Fibroblast of lung (primary cell): ENCODE measurements around the gene CORT. TPM values are rescaled to one million over a fixed set of nuclear protein-coding genes. Genes with fewer than 3 reads are reported as not detected.

Experiments
- DNase-seq, 2 donors: peaks; one replicate each; pipeline versions ENCODE4 v3.0.0 to v3.0.0-alpha.2; 2010; ENCODE audit warnings: low read depth in 2 of 2
- H2AFZ ChIP-seq: 2 replicates; pipeline ENCODE4 v1.5.1; 2012; ENCODE audit warnings: low read length, control low read depth, inconsistent platforms
- H3K27ac ChIP-seq: 2 replicates; pipeline ENCODE4 v1.5.1; 2011; ENCODE audit warnings: low read length, control low read depth; ENCODE audit not compliant: insufficient read depth
- H3K27me3 ChIP-seq: 2 replicates; pipeline ENCODE4 v1.5.1; 2011; ENCODE audit warnings: mild to moderate bottlenecking, low read length; ENCODE audit not compliant: control insufficient read depth, insufficient read depth
- H3K36me3 ChIP-seq: 2 replicates; pipeline ENCODE4 v1.5.1; 2011; ENCODE audit warnings: low read length; ENCODE audit not compliant: control insufficient read depth, insufficient read depth
- H3K4me1 ChIP-seq: 2 replicates; pipeline ENCODE4 v1.5.1; 2011; ENCODE audit warnings: low read length; ENCODE audit not compliant: control insufficient read depth, insufficient read depth; ENCODE audit errors: extremely low read depth
- H3K4me2 ChIP-seq: 2 replicates; pipeline ENCODE4 v1.5.1; 2011; ENCODE audit warnings: low read length, control low read depth; ENCODE audit not compliant: insufficient read depth; ENCODE audit errors: extremely low read depth
- H3K4me3 ChIP-seq, 4 experiments: fragments of 200-600 bp in 1 of 4; sonication (generic) in 1 of 4; replicated peaks in 1 of 4; 2 replicates each; pipeline ENCODE4 v1.5.1; 2011 to 2016; ENCODE audit warnings: low read length in 4 of 4, low read depth in 3 of 4, mild to moderate bottlenecking in 3 of 4, control low read depth in 2 of 4, inconsistent platforms in 1 of 4, mixed read lengths in 1 of 4; ENCODE audit not compliant: insufficient read depth in 1 of 4; ENCODE audit errors: control extremely low read depth in 1 of 4
- H3K79me2 ChIP-seq: 2 replicates; pipeline ENCODE4 v1.5.1; 2012; ENCODE audit warnings: mild to moderate bottlenecking, low read length, inconsistent platforms; ENCODE audit not compliant: control insufficient read depth, insufficient read depth
- H3K9ac ChIP-seq: 2 replicates; pipeline ENCODE4 v1.5.1; 2011; ENCODE audit warnings: mild to moderate bottlenecking, low read length, control low read depth; ENCODE audit not compliant: insufficient read depth
- H3K9me3 ChIP-seq: 2 replicates; pipeline ENCODE4 v1.5.1; 2012; ENCODE audit warnings: low read depth, low read length; ENCODE audit not compliant: control insufficient read depth, insufficient read depth
- H4K20me1 ChIP-seq: 2 replicates; pipeline ENCODE4 v1.5.1; 2011; ENCODE audit warnings: low read length; ENCODE audit not compliant: control insufficient read depth, insufficient read depth; ENCODE audit errors: extremely low read depth
- EZH2 ChIP-seq: IDR thresholded peaks from 2 replicates; pipeline ENCODE4 v1.5.1; 2012; ENCODE audit warnings: low read length, control low read depth, mild to moderate bottlenecking; ENCODE audit errors: missing control alignments
- polyA plus RNA-seq, 2 donors: library from polyadenylated mRNA; depleted of rRNA in 1 of 2; stranded (reverse) in 1 of 2; unstranded in 1 of 2; fragments of >200 nt; gene quantifications; 2 replicates each; pipeline ENCODE4 v1.2.1, GENCODE V29; 2011 to 2012; ENCODE audit warnings: missing spikeins in 1 of 2
- total RNA-seq: library from RNA; depleted of rRNA; stranded (reverse); fragments of >200 nt; gene quantifications from 2 replicates; pipeline ENCODE4 v1.2.1, GENCODE V29; 2014
- TF ChIP-seq, protein P1 (sequence below), 2 donors: IDR thresholded peaks in 1 of 2; conservative IDR thresholded peaks in 1 of 2; 1 replicate in 1 of 2; 2 replicates in 1 of 2; pipeline ENCODE4 v1.5.1; 2011 to 2012; ENCODE audit warnings: low read length in 2 of 2, control low read depth in 1 of 2, inconsistent platforms in 1 of 2, low read depth in 1 of 2, mild to moderate bottlenecking in 1 of 2

Gene CORT
- total and polyA plus RNA-seq, 2 donors (not counting 1 experiment from before 2014, with no cell fraction given), result 0.17 TPM; not detected in 1

GRCh38 chr1:10432910-10433700, 16.7 kb upstream of the CORT start:
- H3K36me3 ChIP-seq, result no peaks in the 10 kb centered on the region
- H3K79me2 ChIP-seq, result peaks cover 2% of the 10 kb centered on the region
- H4K20me1 ChIP-seq, result no peaks in the 10 kb centered on the region
- H3K9me3 ChIP-seq, result no peaks in the 10 kb centered on the region
- H3K27me3 ChIP-seq, result no peaks in the 10 kb centered on the region
- no peak overlapping the region for H3K4me2 ChIP-seq
- no peak overlapping the region for H3K4me3 ChIP-seq
- no peak for DNase-seq
- H2AFZ ChIP-seq, result no peak overlapping the region
- no peak for TF ChIP-seq EZH2
- TF ChIP-seq, protein P1, sequence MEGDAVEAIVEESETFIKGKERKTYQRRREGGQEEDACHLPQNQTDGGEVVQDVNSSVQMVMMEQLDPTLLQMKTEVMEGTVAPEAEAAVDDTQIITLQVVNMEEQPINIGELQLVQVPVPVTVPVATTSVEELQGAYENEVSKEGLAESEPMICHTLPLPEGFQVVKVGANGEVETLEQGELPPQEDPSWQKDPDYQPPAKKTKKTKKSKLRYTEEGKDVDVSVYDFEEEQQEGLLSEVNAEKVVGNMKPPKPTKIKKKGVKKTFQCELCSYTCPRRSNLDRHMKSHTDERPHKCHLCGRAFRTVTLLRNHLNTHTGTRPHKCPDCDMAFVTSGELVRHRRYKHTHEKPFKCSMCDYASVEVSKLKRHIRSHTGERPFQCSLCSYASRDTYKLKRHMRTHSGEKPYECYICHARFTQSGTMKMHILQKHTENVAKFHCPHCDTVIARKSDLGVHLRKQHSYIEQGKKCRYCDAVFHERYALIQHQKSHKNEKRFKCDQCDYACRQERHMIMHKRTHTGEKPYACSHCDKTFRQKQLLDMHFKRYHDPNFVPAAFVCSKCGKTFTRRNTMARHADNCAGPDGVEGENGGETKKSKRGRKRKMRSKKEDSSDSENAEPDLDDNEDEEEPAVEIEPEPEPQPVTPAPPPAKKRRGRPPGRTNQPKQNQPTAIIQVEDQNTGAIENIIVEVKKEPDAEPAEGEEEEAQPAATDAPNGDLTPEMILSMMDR (conservative IDR thresholded peaks at IDR 0.05 in 1 of 2, IDR thresholded peaks at IDR 0.05 in 1 of 2; ENCODE audit: low read depth in 1 of 2, low read length in 2 of 2), result no peak
- peaks cover 2% of the 10 kb centered on the region for H3K4me1 ChIP-seq
- H3K27ac ChIP-seq, result no peak overlapping the region
- H3K9ac ChIP-seq, result no peak overlapping the region

DNA sequence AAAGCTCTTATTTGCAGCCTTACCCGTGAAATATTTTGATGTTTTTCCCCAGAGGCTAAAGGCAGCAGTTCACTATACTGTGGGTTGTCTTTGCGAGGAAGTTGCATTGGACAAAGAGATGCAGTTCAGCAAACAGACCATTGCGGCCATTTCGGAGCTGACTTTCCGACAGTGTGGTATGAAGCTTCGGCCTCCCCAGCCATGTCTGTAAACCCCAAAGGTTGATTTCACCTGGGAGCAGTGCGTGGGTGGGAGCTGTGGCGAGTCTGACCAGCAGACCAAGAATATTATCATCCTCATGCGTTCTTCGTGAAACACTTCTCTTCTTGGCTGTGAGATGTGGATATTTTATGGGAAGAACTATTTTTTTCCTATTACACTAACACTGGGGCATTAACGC, 16.0 kb upstream of the CORT start:
- Histone ChIP-seq H3K27ac (no peak overlapping the region), H3K4me1 (peaks cover 2% of the 10 kb centered on the region), H3K4me2 (no peak overlapping the region), H3K4me3 (no peak overlapping the region), H2AFZ (no peak overlapping the region), H3K79me2 (peaks cover 2% of the 10 kb centered on the region), H3K27me3 (no peaks in the 10 kb centered on the region), H4K20me1 (no peaks in the 10 kb centered on the region), H3K9ac (no peak overlapping the region), H3K9me3 (no peaks in the 10 kb centered on the region), H3K36me3 (no peaks in the 10 kb centered on the region)
- TF ChIP-seq, protein P1 (conservative IDR thresholded peaks at IDR 0.05 in 1 of 2, IDR thresholded peaks at IDR 0.05 in 1 of 2; ENCODE audit: low read depth in 1 of 2, low read length in 2 of 2), result no peak
- TF ChIP-seq EZH2, result no peak
- DNase-seq, result no peak

GRCh38 chr1:10434590-10434989, 15.2 kb upstream of the CORT start:
- Histone ChIP-seq H3K79me2 (peaks cover 2% of the 10 kb centered on the region), H3K9me3 (no peaks in the 10 kb centered on the region), H4K20me1 (no peaks in the 10 kb centered on the region), H2AFZ (no peak overlapping the region), H3K27me3 (no peaks in the 10 kb centered on the region), H3K27ac (no peak overlapping the region), H3K9ac (no peak overlapping the region), H3K4me3 (no peak overlapping the region), H3K4me1 (peaks cover 2% of the 10 kb centered on the region), H3K4me2 (no peak overlapping the region), H3K36me3 (no peaks in the 10 kb centered on the region)
- no peak for DNase-seq
- TF ChIP-seq, protein P1 (conservative IDR thresholded peaks at IDR 0.05 in 1 of 2, IDR thresholded peaks at IDR 0.05 in 1 of 2; ENCODE audit: low read depth in 1 of 2, low read length in 2 of 2), result no peak
- TF ChIP-seq EZH2, result no peak
